Upper lobe of left lung (tissue), 6 donors: Measurements from ENCODE around the gene OCEL1. TPM values are rescaled to one million over a fixed set of nuclear protein-coding genes. Genes with fewer than 3 reads are reported as not detected.

Source experiments
- ATAC-seq, 2 donors: fragments of 200-7000 bp; cut with Tn5 transposase; one replicate each; pipeline ENCODE4 v1.9.1; 2022; ENCODE audit warnings: mild to moderate bottlenecking in 2 of 2, moderate library complexity in 2 of 2; ENCODE audit not compliant: low FRiP score in 2 of 2
- DNase-seq, 2 donors: peaks; one replicate each; pipeline ENCODE4 v3.0.0-alpha.2; 2019 to 2020
- H3K27ac ChIP-seq, 4 donors: fragments of 200-600 bp; sonication (generic); one replicate each; pipeline ENCODE4 v1.5.1; 2016 to 2019
- H3K27me3 ChIP-seq, 4 donors: fragments of 200-600 bp; sonication (generic); one replicate each; pipeline ENCODE4 v1.5.1; 2017 to 2019
- H3K36me3 ChIP-seq, 4 donors: fragments of 200-600 bp; sonication (generic); one replicate each; pipeline ENCODE4 v1.5.1; 2016 to 2019
- H3K4me1 ChIP-seq, 4 donors: fragments of 200-600 bp; sonication (generic); one replicate each; pipeline ENCODE4 v1.5.1; 2018 to 2019
- H3K4me3 ChIP-seq, 4 donors: fragments of 200-600 bp; sonication (generic); one replicate each; pipeline ENCODE4 v1.5.1; 2017 to 2019; ENCODE audit warnings: mild to moderate bottlenecking in 2 of 4, moderate library complexity in 1 of 4
- H3K9me3 ChIP-seq, 4 donors: fragments of 200-600 bp; sonication (generic); one replicate each; pipeline ENCODE4 v1.5.1; 2018 to 2019
- EP300 ChIP-seq, 4 donors: sonication (generic); formaldehyde crosslinking; IDR thresholded peaks; one replicate each; pipeline ENCODE4 v1.5.1; 2017; ENCODE audit warnings: antibody characterized with exemption in 4 of 4, control low read depth in 2 of 4
- POLR2A ChIP-seq, 4 donors: fragments of 450-650 bp; IDR thresholded peaks; one replicate each; pipeline ENCODE4 v1.5.1; 2016 to 2017; ENCODE audit warnings: antibody characterized with exemption in 4 of 4, mild to moderate bottlenecking in 2 of 4
- POLR2AphosphoS5 ChIP-seq, 2 donors: sonication (generic); formaldehyde crosslinking; IDR thresholded peaks; one replicate each; pipeline ENCODE4 v1.5.1; 2017; ENCODE audit warnings: antibody characterized with exemption in 2 of 2
- WGBS, 2 donors: methylation state at CpG; one replicate each; pipeline ENCODE4 v1.1.5; 2017 to 2018; 5-methylcytosine and 5-hydroxymethylcytosine counted together
- total RNA-seq, 6 donors: library from RNA; depleted of rRNA in 4 of 6; stranded (reverse); fragments of >200 nt in 4 of 6; gene quantifications; one replicate each; pipeline versions ENCODE4 v1.1.0 to v1.2.1, GENCODE V29; 2016 to 2021
- TF ChIP-seq, protein P1 (sequence below), 6 experiments: fragments of 450-650 bp in 4 of 6; fragments of 200-600 bp in 2 of 6; sonication (generic) in 2 of 6; IDR thresholded peaks; one replicate each; pipeline ENCODE4 v1.5.1; 2016 to 2019; ENCODE audit warnings: antibody characterized with exemption in 6 of 6
- donor health status: DM: no; HTN: no; CAD: no; lungs with moderate emphysema.
- donor health status: DM: no; HTN: yes; CAD: no; lungs with severe emphysema.

Gene OCEL1
- total RNA-seq, 6 donors from 2014 or later: 12.3 to 37.7 (median 25.8) TPM

DNA sequence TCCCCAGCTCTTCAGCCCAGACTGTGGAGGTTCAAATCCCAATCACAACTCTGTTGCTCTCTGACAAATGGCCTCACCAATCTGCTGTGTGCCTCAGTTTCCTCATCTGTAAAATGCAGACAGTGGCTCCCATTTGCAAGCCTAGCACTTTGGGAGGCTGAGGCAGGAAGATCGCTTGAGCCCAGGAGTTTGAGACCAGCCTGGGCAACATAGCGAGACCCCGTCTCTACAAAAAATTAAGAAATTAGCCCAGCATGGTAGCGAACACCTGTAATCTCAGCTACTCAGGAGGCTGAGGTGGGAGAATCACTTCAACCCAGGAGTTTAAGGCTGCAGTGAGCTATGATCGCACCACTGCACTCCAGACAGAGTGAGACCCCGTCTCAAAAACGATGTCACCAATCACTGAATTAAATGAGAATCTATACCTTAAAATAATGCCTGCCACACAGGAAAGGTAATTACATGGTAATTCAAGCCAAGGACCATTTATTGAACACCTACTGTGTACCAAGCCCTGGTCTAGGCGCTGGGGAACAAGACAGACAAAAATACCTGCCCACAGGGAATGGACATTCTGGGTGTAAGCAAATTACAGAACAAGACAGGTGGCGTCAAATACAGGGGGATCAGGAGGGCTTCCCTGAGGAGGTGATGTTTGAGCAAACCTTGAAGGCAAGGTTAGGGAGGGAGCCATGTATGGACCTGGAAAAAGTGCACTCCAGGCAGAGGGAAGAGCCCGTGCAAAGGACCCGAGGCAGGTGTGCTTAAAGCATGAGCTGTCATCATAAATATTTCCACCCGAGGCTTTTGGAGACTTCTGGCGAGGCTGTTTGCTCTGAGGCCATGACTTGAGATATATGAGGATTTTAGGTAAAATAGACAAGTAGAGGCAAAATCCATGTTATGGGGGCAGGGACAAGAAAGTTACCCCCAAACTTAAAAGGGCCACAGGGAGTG lies 12.0 kb downstream of the OCEL1 start:
- Histone ChIP-seq H3K36me3 (peaks cover 0 to 25% (median 12%) of the 10 kb centered on the region in 4 donors), H3K27me3 (no peaks in the 10 kb centered on the region), H3K4me3 (no peak overlapping the region), H3K4me1 (peaks cover 37 to 72% (median 49%) of the 10 kb centered on the region in 4 donors), H3K27ac (no peak overlapping the region), H3K9me3 (no peaks in the 10 kb centered on the region)
- DNase-seq (no peak), ATAC-seq (no peak)
- TF ChIP-seq POLR2A (IDR thresholded peaks at IDR 0.05): no peak
- TF ChIP-seq, protein P1, sequence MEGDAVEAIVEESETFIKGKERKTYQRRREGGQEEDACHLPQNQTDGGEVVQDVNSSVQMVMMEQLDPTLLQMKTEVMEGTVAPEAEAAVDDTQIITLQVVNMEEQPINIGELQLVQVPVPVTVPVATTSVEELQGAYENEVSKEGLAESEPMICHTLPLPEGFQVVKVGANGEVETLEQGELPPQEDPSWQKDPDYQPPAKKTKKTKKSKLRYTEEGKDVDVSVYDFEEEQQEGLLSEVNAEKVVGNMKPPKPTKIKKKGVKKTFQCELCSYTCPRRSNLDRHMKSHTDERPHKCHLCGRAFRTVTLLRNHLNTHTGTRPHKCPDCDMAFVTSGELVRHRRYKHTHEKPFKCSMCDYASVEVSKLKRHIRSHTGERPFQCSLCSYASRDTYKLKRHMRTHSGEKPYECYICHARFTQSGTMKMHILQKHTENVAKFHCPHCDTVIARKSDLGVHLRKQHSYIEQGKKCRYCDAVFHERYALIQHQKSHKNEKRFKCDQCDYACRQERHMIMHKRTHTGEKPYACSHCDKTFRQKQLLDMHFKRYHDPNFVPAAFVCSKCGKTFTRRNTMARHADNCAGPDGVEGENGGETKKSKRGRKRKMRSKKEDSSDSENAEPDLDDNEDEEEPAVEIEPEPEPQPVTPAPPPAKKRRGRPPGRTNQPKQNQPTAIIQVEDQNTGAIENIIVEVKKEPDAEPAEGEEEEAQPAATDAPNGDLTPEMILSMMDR (IDR thresholded peaks at IDR 0.05): no peak
- TF ChIP-seq POLR2AphosphoS5 (IDR thresholded peaks at IDR 0.05): no peak
- no peak for TF ChIP-seq EP300 (IDR thresholded peaks at IDR 0.05)
- WGBS, 2 donors: 94 to 95% methylated on average over 13 of the region's 13 CpGs

DNA sequence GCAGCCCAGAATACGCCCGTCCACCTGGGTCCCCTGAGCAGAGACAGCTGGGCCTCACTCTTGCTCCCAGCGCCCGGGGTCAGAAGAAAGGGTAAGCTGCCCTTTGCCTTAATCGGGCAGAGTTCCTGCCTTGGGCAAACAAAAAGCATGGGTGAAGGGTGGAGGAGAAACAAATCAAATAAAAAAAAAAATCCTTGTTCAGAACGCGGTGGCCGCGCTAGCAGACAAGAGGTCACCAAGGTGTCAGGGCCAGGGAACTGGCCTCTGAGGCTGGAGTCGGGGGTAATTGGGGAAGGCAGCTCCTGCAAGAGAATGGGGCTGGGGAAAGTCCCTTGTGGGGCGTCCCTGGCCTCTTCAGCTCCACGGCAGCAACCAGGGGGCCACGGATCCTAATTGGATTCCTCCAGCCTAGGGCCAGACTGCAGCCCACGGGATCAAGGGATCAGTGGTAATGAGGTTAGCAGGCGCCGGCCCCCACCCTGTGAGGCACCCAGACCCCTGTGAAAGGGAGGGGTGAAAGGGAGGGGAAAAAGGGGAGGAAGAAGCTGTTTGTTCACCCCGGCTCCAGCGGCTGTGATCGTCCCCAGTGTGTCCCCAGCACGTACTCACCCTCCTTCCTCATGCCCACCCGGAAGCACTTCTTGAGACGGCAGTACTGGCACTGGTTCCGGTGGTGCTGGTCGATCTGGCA lies 14.2 kb downstream of the OCEL1 start:
- Histone ChIP-seq H3K27ac (peak overlapping the region; percentile 53 to 90 (median 69)), H3K9me3 (no peaks in the 10 kb centered on the region), H3K4me1 (peaks cover 28 to 79% (median 51%) of the 10 kb centered on the region in 4 donors), H3K36me3 (peaks cover 0 to 17% (median 6%) of the 10 kb centered on the region in 4 donors), H3K4me3 (no peak overlapping the region), H3K27me3 (no peaks in the 10 kb centered on the region)
- 64 to 68% methylated on average over 24 of the region's 24 CpGs for WGBS, 2 donors
- ATAC-seq: no peak
- TF ChIP-seq EP300 (IDR thresholded peaks at IDR 0.05): no peak
- TF ChIP-seq, protein P1 (IDR thresholded peaks at IDR 0.05): no peak
- no peak for TF ChIP-seq POLR2A (IDR thresholded peaks at IDR 0.05)
- no peak for TF ChIP-seq POLR2AphosphoS5 (IDR thresholded peaks at IDR 0.05)
- DNase-seq: no peak

DNA sequence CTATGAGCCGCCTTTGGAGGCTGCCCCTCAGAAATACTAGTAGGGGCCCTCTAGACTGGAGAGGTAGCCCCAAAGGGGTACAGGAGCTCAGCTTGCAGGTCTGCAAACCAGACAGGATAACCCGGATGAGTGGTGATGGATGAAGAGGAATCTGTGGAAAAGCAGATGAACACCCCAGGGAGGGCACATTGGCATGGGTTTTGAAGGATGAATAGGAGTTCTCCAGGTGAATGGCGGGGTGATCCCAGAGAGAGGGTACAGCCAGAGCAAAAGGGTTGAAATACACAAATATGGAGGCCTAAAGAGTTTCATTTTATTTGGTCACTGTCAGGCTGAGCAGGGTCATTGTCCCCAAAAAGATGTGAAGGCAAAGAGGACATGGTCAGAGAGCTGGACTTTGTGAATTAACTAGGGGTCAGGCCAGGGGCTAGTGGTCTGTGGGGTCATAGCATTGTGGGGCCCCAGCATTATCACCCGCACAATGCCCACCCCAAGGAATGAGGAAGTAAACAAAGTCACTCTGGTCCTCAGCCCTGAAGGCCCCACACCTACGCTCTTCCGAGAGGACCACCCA lies 14.9 kb downstream of the OCEL1 start:
- no peak for ATAC-seq
- 87 to 95% methylated on average over 5 to 6 of the region's 6 CpGs for WGBS, 2 donors

DNA sequence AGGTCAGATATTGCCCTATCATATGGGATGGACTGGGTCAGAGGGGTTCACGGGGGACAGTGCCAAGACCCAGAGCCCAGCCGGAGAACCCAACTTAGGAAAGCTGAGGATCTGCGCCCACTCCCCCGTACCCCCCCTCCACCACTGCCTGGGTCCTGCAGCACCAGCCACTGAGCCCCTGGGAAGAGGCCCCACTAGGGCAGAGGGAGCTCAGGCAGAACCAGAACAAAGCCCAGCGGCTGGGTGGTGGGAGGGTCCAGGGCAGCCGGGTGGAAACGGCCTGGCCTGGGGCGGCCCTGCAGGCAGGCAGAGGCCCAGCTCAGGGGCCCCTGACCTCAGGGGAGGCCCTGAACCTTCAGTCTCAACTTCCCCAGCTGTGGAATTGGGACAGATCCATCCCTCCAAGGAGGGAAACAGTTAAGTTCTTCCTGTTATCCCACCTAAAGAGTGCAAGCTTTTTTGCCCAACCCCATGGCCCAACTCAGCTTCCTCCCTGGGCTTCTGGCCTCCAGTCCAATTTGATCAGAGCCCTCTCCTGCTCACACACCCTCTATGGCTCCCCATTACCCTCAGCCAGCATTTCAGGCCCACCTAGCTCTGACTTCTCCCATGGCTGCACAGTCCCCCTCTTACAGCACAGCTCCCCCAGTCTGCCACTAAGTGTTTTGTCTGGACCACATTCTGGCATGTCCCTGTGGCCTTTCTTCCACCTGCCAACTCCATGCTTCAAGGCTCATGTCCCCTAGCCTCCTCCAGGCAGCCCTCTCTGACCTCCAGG lies 16.6 kb downstream of the OCEL1 start:
- TF ChIP-seq POLR2A (IDR thresholded peaks at IDR 0.05): no peak
- TF ChIP-seq EP300 (IDR thresholded peaks at IDR 0.05): no peak
- no peak for TF ChIP-seq POLR2AphosphoS5 (IDR thresholded peaks at IDR 0.05)
- TF ChIP-seq, protein P1 (IDR thresholded peaks at IDR 0.05): no peak
- Histone ChIP-seq H3K4me1 (peaks cover 28 to 72% (median 50%) of the 10 kb centered on the region in 4 donors), H3K36me3 (peaks cover 0 to 16% (median 6%) of the 10 kb centered on the region in 4 donors), H3K4me3 (peak overlapping the region in 2 of 4 donors; percentile 92 to 95), H3K9me3 (no peaks in the 10 kb centered on the region), H3K27ac (peak overlapping the region; percentile 81 to 90 (median 88)), H3K27me3 (no peaks in the 10 kb centered on the region)
- no peak for ATAC-seq
- WGBS, 2 donors: 100% methylated on average over 1 to 5 of the region's 8 CpGs
- DNase-seq: no peak

More for the DNA sequence above, 14.9 kb downstream of the OCEL1 start:
- H3K9me3 ChIP-seq: no peaks in the 10 kb centered on the region
- peaks cover 0 to 17% (median 6%) of the 10 kb centered on the region in 4 donors for H3K36me3 ChIP-seq
- TF ChIP-seq, protein P1 (IDR thresholded peaks at IDR 0.05): no peak
- TF ChIP-seq POLR2AphosphoS5 (IDR thresholded peaks at IDR 0.05) (no peak), EP300 (IDR thresholded peaks at IDR 0.05) (no peak), POLR2A (IDR thresholded peaks at IDR 0.05) (no peak)
- H3K4me3 ChIP-seq: no peak overlapping the region
- no peak for DNase-seq
- H3K27me3 ChIP-seq: no peaks in the 10 kb centered on the region
- peak overlapping the region; percentile 53 to 90 (median 69) for H3K27ac ChIP-seq
- peaks cover 26 to 71% (median 47%) of the 10 kb centered on the region in 4 donors for H3K4me1 ChIP-seq
